Loucy (cell line): ENCODE measurements around the gene KLHDC4.

Source experiments
- H2AFZ ChIP-seq: fragments of 200-600 bp; sonication (generic); 2 replicates; pipeline ENCODE4 v1.6.0; 2016; ENCODE audit warnings: antibody characterized with exemption, mild to moderate bottlenecking, low read length, moderate library complexity
- H3F3A ChIP-seq: fragments of 200-600 bp; 2 replicates; pipeline ENCODE4 v1.6.0; 2016; ENCODE audit warnings: antibody characterized with exemption, low read depth, mild to moderate bottlenecking
- H3K27me3 ChIP-seq: fragments of 200-600 bp; sonication (generic); 2 replicates; pipeline ENCODE4 v1.6.1; 2014; ENCODE audit warnings: low read length, mild to moderate bottlenecking; ENCODE audit not compliant: insufficient read depth, poor library complexity, severe bottlenecking
- H3K36me3 ChIP-seq: fragments of 200-600 bp; sonication (generic); 2 replicates; pipeline ENCODE4 v1.6.1; 2016; ENCODE audit warnings: low read length; ENCODE audit not compliant: insufficient read depth
- H3K4me1 ChIP-seq: fragments of 200-600 bp; sonication (generic); 2 replicates; pipeline ENCODE4 v1.5.1; 2014; ENCODE audit warnings: low read length, mild to moderate bottlenecking; ENCODE audit not compliant: insufficient read depth, poor library complexity, severe bottlenecking
- H3K4me2 ChIP-seq: fragments of 200-600 bp; sonication (generic); 2 replicates; pipeline ENCODE4 v1.6.0; 2014; ENCODE audit warnings: antibody characterized with exemption, low read length, low read depth, mild to moderate bottlenecking; ENCODE audit not compliant: poor library complexity, severe bottlenecking
- H3K4me3 ChIP-seq: fragments of 200-600 bp; sonication (generic); 2 replicates; pipeline ENCODE4 v1.5.1; 2014; ENCODE audit warnings: low read length, mild to moderate bottlenecking, mixed read lengths; ENCODE audit not compliant: poor library complexity, severe bottlenecking
- H3K79me2 ChIP-seq: fragments of 200-600 bp; sonication (generic); 2 replicates; pipeline ENCODE4 v1.6.1; 2014; ENCODE audit warnings: low read length; ENCODE audit not compliant: insufficient read depth
- H3K9ac ChIP-seq: fragments of 200-600 bp; sonication (generic); 2 replicates; pipeline ENCODE4 v1.6.0; 2014; ENCODE audit warnings: mild to moderate bottlenecking, low read depth, low read length, moderate library complexity; ENCODE audit not compliant: poor library complexity, severe bottlenecking
- H3K9me2 ChIP-seq: fragments of 200-600 bp; sonication (generic); replicated peaks from 2 replicates; pipeline ENCODE4 v1.6.1; 2016; ENCODE audit warnings: low read depth, low read length, mixed read lengths
- H3K9me3 ChIP-seq: fragments of 200-600 bp; sonication (generic); 2 replicates; pipeline ENCODE4 v1.6.1; 2014; ENCODE audit warnings: mild to moderate bottlenecking, antibody characterized with exemption, low read length, low read depth; ENCODE audit not compliant: insufficient read depth
- H4K20me1 ChIP-seq: fragments of 200-600 bp; sonication (generic); 2 replicates; pipeline ENCODE4 v1.6.0; 2014; ENCODE audit warnings: antibody characterized with exemption, low read length, mild to moderate bottlenecking; ENCODE audit not compliant: insufficient read depth, poor library complexity, severe bottlenecking
- CTCF ChIP-seq: fragments of 200-600 bp; sonication (generic); conservative IDR thresholded peaks from 2 replicates; pipeline ENCODE4 v1.5.1; 2014; ENCODE audit warnings: mild to moderate bottlenecking, antibody characterized with exemption, low read length
- EZH2phosphoT487 ChIP-seq: fragments of 200-600 bp; IDR thresholded peaks from 2 replicates; pipeline ENCODE4 v1.6.1; 2018; ENCODE audit warnings: antibody characterized with exemption, mild to moderate bottlenecking, moderate library complexity, borderline replicate concordance

KLHDC4 gene

GRCh38 chr16:87762620-87763019 lies 3.2 kb downstream of the KLHDC4 start:
- H3K4me1 ChIP-seq: peaks cover 4% of the 10 kb centered on the region
- no peaks in the 10 kb centered on the region for H3K27me3 ChIP-seq
- H3K79me2 ChIP-seq: peaks cover 34% of the 10 kb centered on the region
- TF ChIP-seq CTCF (no peak), EZH2phosphoT487 (no peak)
- H3K36me3 ChIP-seq: no peaks in the 10 kb centered on the region
- H3K4me2 ChIP-seq: peak overlapping the region; percentile 90
- H3K9me2 ChIP-seq: no peaks in the 10 kb centered on the region
- peaks cover 17% of the 10 kb centered on the region for H4K20me1 ChIP-seq
- no peaks in the 10 kb centered on the region for H3K9me3 ChIP-seq
- no peak overlapping the region for H3K4me3 ChIP-seq
- no peak overlapping the region for H2AFZ ChIP-seq
- H3K9ac ChIP-seq: no peak overlapping the region
- no peaks in the 10 kb centered on the region for H3F3A ChIP-seq

GRCh38 chr16:87762071-87762571 lies 3.7 kb downstream of the KLHDC4 start:
- H3K27me3 ChIP-seq: no peaks in the 10 kb centered on the region
- H3K4me1 ChIP-seq: peaks cover 4% of the 10 kb centered on the region
- no peak overlapping the region for H3K4me3 ChIP-seq
- no peaks in the 10 kb centered on the region for H3K36me3 ChIP-seq
- no peaks in the 10 kb centered on the region for H3K9me3 ChIP-seq
- H4K20me1 ChIP-seq: peaks cover 17% of the 10 kb centered on the region
- H3F3A ChIP-seq: no peaks in the 10 kb centered on the region
- peak overlapping the region; percentile 90 for H3K4me2 ChIP-seq
- H3K9me2 ChIP-seq: no peaks in the 10 kb centered on the region
- H3K9ac ChIP-seq: no peak overlapping the region
- TF ChIP-seq EZH2phosphoT487 (no peak), CTCF (no peak)
- peaks cover 34% of the 10 kb centered on the region for H3K79me2 ChIP-seq
- H2AFZ ChIP-seq: no peak overlapping the region

- peaks cover 34% of the 10 kb centered on the region for H3K79me2 ChIP-seq
Observed at GRCh38 chr16:87761060-87761459, 4.7 kb downstream of the KLHDC4 start.

More at GRCh38 chr16:87761060-87761459, 4.7 kb downstream of the KLHDC4 start:
- no peaks in the 10 kb centered on the region for H3K9me2 ChIP-seq
- no peaks in the 10 kb centered on the region for H3F3A ChIP-seq
- H2AFZ ChIP-seq: no peak overlapping the region
- H3K9ac ChIP-seq: no peak overlapping the region
- no peak overlapping the region for H3K4me3 ChIP-seq
- H3K9me3 ChIP-seq: no peaks in the 10 kb centered on the region
- H3K27me3 ChIP-seq: no peaks in the 10 kb centered on the region
- no peak overlapping the region for H3K4me2 ChIP-seq
- TF ChIP-seq CTCF (no peak), EZH2phosphoT487 (no peak)
- H4K20me1 ChIP-seq: peaks cover 17% of the 10 kb centered on the region
- peaks cover 4% of the 10 kb centered on the region for H3K4me1 ChIP-seq
- peaks cover under 1% of the 10 kb centered on the region; the same call in 1 of the 2 replicates for H3K36me3 ChIP-seq
